ENCODE measurements around the gene BICC1.

BICC1 gene

GRCh38 chr10:58512491-58513187 lies at the start of gene BICC1:
Gene BICC1, plus strand, starts transcription at chr10:58512872. Its CDS starts 272 bp downstream, at chr10:58513144.
- H3K4me3 ChIP-seq (ENCODE audit: low read length) = peak within 1 kb of the TSS; percentile 80
- peak; percentile 58 for DNase-seq (ENCODE audit: low read depth)
- no peak for TF ChIP-seq CTCF (conservative IDR thresholded peaks at IDR 0.05; ENCODE audit: low read length)

GRCh38 chr10:58464956-58465355 lies 47.7 kb upstream of the BICC1 start:
- no peak for TF ChIP-seq CTCF (conservative IDR thresholded peaks at IDR 0.05; ENCODE audit: low read length)
- no peak overlapping the region for H3K4me3 ChIP-seq (ENCODE audit: low read length)
- DNase-seq (ENCODE audit: low read depth) = no peak

- no peak overlapping the region for H3K4me3 ChIP-seq (ENCODE audit: low read length)
- DNase-seq (ENCODE audit: low read depth) = no peak
- no peak for TF ChIP-seq CTCF (conservative IDR thresholded peaks at IDR 0.05; ENCODE audit: low read length)
Observed at GRCh38 chr10:58465629-58466028, 47.0 kb upstream of the BICC1 start.

- no peak overlapping the region for H3K4me3 ChIP-seq (ENCODE audit: low read length)
- DNase-seq (ENCODE audit: low read depth) = no peak
- no peak for TF ChIP-seq CTCF (conservative IDR thresholded peaks at IDR 0.05; ENCODE audit: low read length)
Observed at GRCh38 chr10:58467931-58468635, 44.6 kb upstream of the BICC1 start.

GRCh38 chr10:58473976-58474375 lies 38.7 kb upstream of the BICC1 start:
- no peak for TF ChIP-seq CTCF (conservative IDR thresholded peaks at IDR 0.05; ENCODE audit: low read length)
- H3K4me3 ChIP-seq (ENCODE audit: low read length) = no peak overlapping the region
- DNase-seq (ENCODE audit: low read depth) = no peak

- peak overlapping the region; percentile 56 for H3K4me3 ChIP-seq (ENCODE audit: low read length)
- no peak for TF ChIP-seq CTCF (conservative IDR thresholded peaks at IDR 0.05; ENCODE audit: low read length)
- DNase-seq (ENCODE audit: low read depth) = peak; percentile 75
Observed at GRCh38 chr10:58475322-58476277, 37.1 kb upstream of the BICC1 start.

All from AG10803 (cell line).